Activated T-helper 17 cell treated with anti-CD3 and anti-CD28 coated beads, Interleukin-2, amount 50 U/mL, for 72 hours (primary cell): Measurements from ENCODE around the gene CLPTM1L. TPM values are rescaled to one million over a fixed set of nuclear protein-coding genes. Genes with fewer than 3 reads are reported as not detected.

Experiments
- ATAC-seq: fragments of 150-1000 bp; cut with Tn5 transposase; replicated peaks from 2 replicates; pipeline ENCODE4 v1.10.0; 2021; ENCODE audit warnings: mild to moderate bottlenecking, moderate library complexity
- H3K27ac Mint-ChIP-seq: one replicate; pipeline ENCODE4 v1.8.0; 2022; ENCODE audit warnings: mixed read lengths
- H3K27me3 Mint-ChIP-seq: one replicate; pipeline ENCODE4 v1.8.0; 2022; ENCODE audit warnings: mixed read lengths
- H3K36me3 Mint-ChIP-seq: one replicate; pipeline ENCODE4 v1.8.0; 2022; ENCODE audit warnings: low read depth, mild to moderate bottlenecking, mixed read lengths
- H3K4me1 Mint-ChIP-seq: one replicate; pipeline ENCODE4 v1.8.0; 2022; ENCODE audit warnings: mixed read lengths
- H3K4me3 Mint-ChIP-seq: one replicate; pipeline ENCODE4 v1.8.0; 2022; ENCODE audit warnings: mild to moderate bottlenecking, mixed read lengths
- H3K9me3 Mint-ChIP-seq: one replicate; pipeline ENCODE4 v1.8.0; 2022; ENCODE audit warnings: mixed read lengths
- total RNA-seq, 2 donors: library from RNA; stranded (reverse); gene quantifications; one replicate each; pipeline ENCODE4 v1.2.3, GENCODE V29; 2022

The CLPTM1L gene
- total RNA-seq, 2 donors from 2014 or later, result 42.3 to 118 TPM

DNA sequence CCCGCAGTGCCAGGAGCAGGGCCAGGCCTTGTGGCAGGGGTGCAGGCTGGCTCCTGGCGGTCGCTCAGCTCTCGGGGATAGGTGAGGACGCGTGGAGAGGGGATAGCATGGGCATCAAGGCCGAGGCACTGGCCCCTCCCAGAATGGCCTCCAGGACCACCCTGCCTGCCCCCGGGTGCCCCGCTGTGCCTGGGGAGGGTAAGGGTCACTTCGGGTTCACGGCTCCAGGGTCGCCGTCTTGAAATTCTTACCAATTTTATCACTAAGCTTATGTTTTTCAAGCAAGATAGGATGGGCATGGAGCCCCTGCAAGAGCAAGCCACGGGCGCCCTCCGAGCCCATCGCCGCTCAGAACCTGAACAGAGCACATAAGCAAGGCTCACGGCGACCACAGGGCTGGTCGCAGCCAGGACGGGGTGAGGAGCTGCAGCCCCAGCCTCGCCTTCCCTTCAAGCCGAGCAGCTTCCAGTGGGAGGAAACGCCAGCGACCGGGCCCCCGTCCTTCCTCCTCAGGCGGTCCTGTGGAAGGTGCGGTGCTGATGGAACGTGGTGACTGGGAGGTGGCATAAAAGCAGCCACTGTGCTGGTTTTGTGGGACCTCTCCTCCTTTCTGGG lies 14.2 kb upstream of the CLPTM1L start:
- Mint-ChIP-seq H3K36me3 (no peaks in the 10 kb centered on the region), H3K9me3 (no peaks in the 10 kb centered on the region)
- ATAC-seq, result no peak

DNA sequence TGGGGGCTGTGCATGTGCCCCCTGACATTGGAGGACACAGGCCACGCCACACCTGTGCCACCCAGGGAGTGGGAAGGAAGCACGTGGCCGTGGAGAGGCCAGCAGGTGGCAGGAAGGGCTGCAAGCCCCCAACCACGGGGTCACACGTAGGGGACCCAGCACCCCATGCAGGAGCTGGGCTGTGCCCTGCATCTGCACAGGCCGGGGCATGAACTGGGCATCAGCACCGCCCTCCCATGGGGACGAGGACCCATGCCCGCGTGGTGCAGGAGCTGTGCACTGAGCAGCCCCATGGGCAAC lies 13.8 kb upstream of the CLPTM1L start:
- Mint-ChIP-seq H3K27me3 (peaks cover 9% of the 10 kb centered on the region), H3K27ac (no peak overlapping the region), H3K4me3 (no peak overlapping the region), H3K36me3 (no peaks in the 10 kb centered on the region), H3K4me1 (no peaks in the 10 kb centered on the region), H3K9me3 (no peaks in the 10 kb centered on the region)
- no peak for ATAC-seq

More for the DNA sequence above, 14.2 kb upstream of the CLPTM1L start:
- Mint-ChIP-seq H3K4me1 (no peaks in the 10 kb centered on the region), H3K27ac (no peak overlapping the region), H3K4me3 (no peak overlapping the region), H3K27me3 (peaks cover 12% of the 10 kb centered on the region)

DNA sequence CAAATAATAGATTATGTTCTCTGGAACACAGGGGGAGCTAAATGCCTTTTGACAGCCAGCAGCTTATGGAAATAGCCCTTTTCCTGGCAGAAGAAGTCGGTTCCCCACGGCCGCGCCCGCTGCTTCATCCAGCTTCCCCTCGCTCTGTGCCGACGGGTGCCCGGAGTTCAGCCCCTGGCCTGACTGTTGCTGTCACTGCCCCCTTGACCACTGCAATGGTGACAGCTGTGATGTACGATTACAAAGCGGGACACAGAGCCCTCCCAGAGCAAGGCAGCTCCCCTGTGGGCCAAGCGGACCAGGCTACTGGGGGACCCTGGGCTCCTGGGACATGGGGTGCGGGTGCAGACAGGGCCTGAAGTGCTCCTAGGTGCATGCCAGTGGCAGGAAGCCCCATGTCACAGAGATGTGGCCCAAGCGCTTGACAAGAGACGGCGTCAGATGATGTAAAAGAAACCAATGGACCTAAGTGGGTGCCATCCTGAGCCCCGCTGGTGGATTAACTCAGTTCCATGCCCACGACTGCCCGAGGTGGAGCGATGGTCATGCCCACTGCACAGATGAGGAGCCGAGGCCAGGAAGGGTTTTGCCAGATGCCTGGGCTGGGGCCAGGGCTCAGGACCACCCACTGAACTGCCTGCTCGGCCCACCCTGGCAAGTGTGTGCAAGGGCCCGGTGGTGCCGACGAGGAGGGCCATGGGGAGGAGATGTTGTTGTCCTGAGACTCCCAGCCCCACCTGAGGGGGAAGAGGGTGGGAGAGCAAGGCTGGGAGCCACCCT lies 13.2 kb upstream of the CLPTM1L start:
- no peak for ATAC-seq
- Mint-ChIP-seq H3K27me3 (peaks cover 3% of the 10 kb centered on the region), H3K4me3 (no peak overlapping the region), H3K9me3 (no peaks in the 10 kb centered on the region), H3K36me3 (no peaks in the 10 kb centered on the region), H3K4me1 (no peaks in the 10 kb centered on the region), H3K27ac (no peak overlapping the region)

DNA sequence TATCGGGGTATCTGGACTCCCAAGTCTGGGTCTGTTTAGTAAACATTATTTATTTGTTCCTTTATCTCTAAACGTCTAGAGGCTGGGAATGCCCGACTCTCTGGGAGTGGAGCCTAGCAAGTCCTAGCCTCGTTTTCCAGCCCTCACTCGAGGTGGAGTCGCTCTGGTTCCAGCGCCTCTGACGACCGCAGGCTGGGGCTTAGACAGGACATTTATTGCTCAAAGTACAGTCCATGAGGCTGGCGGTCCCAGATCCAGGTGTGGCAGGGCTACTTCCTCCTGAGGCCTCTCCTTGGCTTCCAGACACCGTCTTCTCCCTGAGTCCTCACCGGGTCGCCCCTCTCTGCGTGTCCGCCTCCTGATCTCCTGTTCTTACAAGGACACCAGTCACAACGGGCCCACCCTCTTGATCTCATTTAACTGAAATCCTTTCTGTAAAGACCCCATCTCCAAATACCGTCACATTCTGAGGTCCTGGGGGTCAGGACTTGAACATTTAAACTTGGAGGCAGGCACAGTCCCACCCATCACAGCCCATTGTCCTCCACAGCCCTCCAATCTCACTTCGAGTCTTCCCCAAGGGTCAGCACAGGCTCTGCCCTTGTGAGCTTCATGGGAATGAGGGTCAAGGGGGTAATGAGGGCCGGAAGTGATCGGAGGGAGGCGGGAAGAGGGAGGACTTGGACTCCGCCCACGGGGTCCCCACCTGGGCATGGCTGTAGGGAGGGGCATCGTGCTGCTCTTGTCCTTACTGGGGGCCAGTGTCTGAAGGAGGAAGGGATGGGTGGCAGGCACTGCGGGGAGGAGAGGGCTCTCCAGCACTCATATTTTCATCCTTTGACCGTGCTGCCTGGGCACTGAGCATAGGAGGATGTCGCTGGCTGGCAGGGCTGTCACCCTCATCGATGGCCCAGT lies 12.2 kb upstream of the CLPTM1L start:
- H3K27me3 Mint-ChIP-seq, result peaks cover 3% of the 10 kb centered on the region
- no peaks in the 10 kb centered on the region for H3K9me3 Mint-ChIP-seq
- H3K36me3 Mint-ChIP-seq, result no peaks in the 10 kb centered on the region
- no peak for ATAC-seq
- H3K4me3 Mint-ChIP-seq, result no peak overlapping the region
- no peaks in the 10 kb centered on the region for H3K4me1 Mint-ChIP-seq
- H3K27ac Mint-ChIP-seq, result no peak overlapping the region

DNA sequence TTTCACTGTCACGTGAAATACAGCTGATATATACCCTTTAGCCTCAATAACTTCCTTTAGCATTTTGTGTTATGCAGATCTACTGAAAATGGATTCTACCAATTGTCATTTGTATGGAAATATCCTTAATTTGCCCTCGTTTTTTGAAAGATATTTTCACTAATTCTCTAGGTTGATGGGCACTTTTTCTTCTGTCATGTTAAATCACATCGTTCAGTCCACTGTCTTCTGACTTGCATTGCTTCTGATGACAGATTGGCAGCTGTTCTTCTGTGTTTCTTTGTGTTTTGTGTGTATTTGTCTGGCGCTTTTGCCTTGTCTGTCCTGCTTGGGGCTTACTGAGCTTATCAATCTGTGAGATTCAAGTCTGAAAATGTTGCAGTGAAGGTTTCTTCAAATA lies 9.7 kb upstream of the CLPTM1L start:
- H3K9me3 Mint-ChIP-seq, result no peaks in the 10 kb centered on the region
- H3K27me3 Mint-ChIP-seq, result peaks cover under 1% of the 10 kb centered on the region
- H3K4me1 Mint-ChIP-seq, result no peaks in the 10 kb centered on the region
- ATAC-seq, result no peak
- no peak overlapping the region for H3K4me3 Mint-ChIP-seq
- no peak overlapping the region for H3K27ac Mint-ChIP-seq
- no peaks in the 10 kb centered on the region for H3K36me3 Mint-ChIP-seq

DNA sequence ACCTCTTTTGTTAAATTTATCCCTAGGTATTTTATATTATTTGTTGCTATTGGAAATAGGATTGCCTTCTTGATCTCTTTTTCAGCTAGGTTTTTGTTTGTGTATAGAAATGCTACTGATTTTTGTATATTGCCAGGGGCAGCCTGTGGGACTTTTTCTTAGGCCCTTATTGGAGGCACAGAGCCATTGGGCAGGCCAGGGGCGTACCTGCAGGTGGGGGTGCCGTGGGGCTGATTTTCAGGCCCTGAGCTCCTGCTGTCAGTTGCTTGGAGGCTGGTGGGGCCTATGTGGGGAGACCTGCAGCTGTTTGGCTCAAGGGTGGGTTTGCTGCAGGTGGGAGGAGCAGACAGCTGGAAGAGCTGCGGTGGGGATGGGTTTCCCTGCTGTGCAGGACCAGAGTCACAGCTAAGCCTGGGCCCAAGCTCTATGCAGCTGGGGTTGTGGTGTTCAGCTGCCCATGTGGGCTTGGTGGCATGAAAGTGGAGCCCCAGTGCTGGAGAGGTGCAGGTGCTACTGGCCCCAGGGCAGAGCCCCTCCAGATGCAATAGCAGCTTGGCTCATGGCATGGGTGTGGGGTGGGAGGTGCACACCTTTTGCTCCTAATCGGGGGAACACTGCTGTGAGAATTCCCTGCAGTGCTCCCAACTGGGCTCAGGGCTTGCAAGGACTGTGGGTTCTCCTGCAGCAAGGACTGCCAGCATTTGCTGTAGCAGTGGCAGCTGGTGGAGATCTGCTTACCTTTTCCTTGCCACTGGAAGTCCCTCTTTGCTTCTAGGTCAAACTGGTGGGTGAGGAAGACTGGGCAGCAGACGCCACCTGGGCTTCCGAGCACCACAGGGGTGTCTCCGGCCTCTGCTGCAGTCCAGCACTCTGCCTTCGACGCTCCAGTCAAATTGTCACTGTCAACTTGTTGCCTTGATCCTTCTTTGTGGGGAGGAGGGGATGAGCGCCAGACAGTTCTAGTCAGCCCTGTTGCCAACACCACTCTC lies 7.6 kb upstream of the CLPTM1L start:
- no peaks in the 10 kb centered on the region for H3K36me3 Mint-ChIP-seq
- no peaks in the 10 kb centered on the region for H3K27me3 Mint-ChIP-seq
- ATAC-seq, result no peak
- H3K27ac Mint-ChIP-seq, result no peak overlapping the region
- H3K9me3 Mint-ChIP-seq, result no peaks in the 10 kb centered on the region
- no peaks in the 10 kb centered on the region for H3K4me1 Mint-ChIP-seq
- no peak overlapping the region for H3K4me3 Mint-ChIP-seq

DNA sequence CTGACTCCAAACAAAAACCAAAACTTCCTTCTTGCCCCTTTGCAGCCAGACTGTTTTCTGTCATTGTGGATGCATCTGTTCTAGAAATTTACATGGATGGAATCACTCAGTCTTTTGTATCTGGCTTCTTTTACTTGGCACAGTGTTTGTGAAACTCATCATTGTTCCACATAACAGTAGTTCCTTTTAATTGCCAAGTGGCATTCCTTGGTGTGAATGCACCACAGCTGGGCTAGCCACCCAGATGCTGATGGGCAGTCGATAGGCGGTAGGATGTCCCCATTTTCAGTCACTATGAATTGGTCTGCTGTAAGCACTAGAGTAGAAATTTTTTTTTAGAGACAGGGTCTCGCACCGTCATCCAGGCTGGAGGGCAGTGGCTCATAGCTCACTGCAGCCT lies 6.3 kb upstream of the CLPTM1L start:
- Mint-ChIP-seq H3K4me1 (no peaks in the 10 kb centered on the region), H3K4me3 (no peak overlapping the region), H3K27ac (no peak overlapping the region), H3K27me3 (no peaks in the 10 kb centered on the region), H3K36me3 (no peaks in the 10 kb centered on the region), H3K9me3 (no peaks in the 10 kb centered on the region)
- no peak for ATAC-seq

DNA sequence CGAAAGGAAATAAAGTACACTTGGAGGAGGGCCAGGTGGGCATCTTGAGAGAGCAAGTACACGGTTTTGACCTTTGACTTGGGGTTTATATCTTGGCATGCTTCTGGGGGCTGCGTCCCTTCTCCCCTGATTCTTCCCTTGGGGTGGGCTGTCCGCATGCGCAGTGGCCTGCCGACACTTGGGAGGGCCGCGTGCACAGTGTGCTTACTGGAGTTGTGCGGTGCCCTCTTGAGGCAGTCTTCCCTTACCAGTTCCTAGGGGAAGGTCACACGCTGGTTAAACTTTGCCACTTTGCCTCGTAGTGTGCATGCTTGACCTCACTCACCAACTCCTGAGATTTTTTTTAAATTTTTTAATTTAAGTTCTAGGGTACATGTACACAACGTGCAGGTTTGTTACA lies 4.3 kb upstream of the CLPTM1L start:
- H3K36me3 Mint-ChIP-seq, result peaks cover under 1% of the 10 kb centered on the region
- H3K4me3 Mint-ChIP-seq, result no peak overlapping the region
- peaks cover under 1% of the 10 kb centered on the region for H3K4me1 Mint-ChIP-seq
- no peaks in the 10 kb centered on the region for H3K27me3 Mint-ChIP-seq
- ATAC-seq, result no peak
- H3K27ac Mint-ChIP-seq, result no peak overlapping the region
- no peaks in the 10 kb centered on the region for H3K9me3 Mint-ChIP-seq

DNA sequence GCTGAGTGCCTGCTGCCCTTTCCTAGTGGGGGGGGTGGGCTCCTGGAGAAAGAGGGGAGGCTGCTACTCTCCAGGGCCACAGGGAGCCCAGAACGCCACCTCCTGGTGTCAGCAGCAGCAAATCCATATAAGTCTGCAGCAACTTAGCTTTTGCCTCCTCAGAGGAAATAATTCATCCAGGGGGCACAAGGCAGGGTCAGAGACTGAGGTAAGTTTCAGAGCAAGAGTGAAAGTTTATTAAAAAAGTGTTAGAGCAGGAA lies 4.0 kb upstream of the CLPTM1L start:
- no peak overlapping the region for H3K4me3 Mint-ChIP-seq
- H3K27me3 Mint-ChIP-seq, result no peaks in the 10 kb centered on the region
- peaks cover 4% of the 10 kb centered on the region for H3K36me3 Mint-ChIP-seq
- no peak overlapping the region for H3K27ac Mint-ChIP-seq
- ATAC-seq, result no peak
- no peaks in the 10 kb centered on the region for H3K9me3 Mint-ChIP-seq
- peaks cover 4% of the 10 kb centered on the region for H3K4me1 Mint-ChIP-seq

DNA sequence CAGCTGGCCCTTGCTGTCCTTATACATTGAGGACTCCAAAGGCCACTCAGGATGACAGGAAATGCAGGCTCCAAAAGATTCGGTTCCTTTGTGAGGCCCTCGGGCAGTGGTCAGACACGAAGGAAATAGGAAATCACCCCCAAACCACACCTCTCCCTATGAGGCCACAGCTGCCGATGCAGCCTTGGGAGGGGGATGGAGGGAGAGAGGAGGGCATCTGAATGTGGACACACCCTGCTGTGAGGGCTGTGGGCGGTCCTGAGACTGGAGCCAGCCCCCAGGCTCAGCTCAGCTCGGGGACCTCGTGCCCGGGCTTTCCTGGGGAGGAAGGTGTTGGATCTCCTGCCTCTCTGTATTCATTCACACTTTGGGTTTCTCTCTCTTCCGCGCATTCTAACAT lies 2.7 kb upstream of the CLPTM1L start:
- ATAC-seq, result no peak
- Mint-ChIP-seq H3K36me3 (peaks cover 15% of the 10 kb centered on the region), H3K9me3 (no peaks in the 10 kb centered on the region), H3K4me1 (peaks cover 12% of the 10 kb centered on the region), H3K4me3 (no peak overlapping the region), H3K27me3 (no peaks in the 10 kb centered on the region), H3K27ac (no peak overlapping the region)

DNA sequence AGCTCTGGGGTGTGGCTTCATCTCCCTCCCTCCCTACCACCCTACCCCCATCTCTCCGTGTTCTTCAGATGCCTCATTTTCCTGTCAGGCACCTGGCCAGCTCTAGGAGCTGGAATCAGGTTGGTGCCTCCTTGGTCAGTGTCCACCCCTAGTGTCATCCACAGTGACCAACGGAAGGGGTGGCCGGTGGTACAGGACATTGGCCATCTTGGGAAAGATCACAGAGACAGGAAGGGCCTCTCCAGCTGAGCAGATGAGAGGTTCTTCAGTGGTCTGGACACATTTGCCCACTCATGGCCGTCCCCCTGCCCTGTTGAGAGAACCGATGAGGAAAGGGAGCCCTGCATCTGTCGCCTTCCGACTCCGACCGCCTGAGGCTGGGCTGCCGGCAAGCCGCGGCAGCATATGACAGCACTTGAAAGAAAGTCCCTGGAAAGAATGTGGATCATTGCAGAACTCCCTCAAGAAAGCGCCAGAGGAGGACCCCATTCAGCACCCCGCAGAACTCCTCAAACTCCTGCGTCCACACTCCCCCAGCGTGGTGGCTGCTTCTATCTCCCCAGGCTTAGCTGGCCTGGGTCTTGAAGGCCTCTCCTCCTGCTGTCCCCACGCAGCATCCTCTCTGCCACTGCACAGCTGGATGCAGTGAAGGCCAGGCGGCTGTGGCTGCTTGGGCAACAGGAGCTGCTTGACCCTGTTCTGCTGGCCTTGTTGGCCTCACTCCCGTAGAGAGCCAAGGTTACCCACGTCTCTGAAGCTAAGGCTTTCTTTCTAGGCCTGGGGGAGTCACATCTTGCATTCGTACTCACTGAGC lies 1.9 kb upstream of the CLPTM1L start:
- peak overlapping the region; percentile 70 for H3K4me3 Mint-ChIP-seq
- H3K9me3 Mint-ChIP-seq, result no peaks in the 10 kb centered on the region
- peaks cover 12% of the 10 kb centered on the region for H3K4me1 Mint-ChIP-seq
- H3K27ac Mint-ChIP-seq, result no peak overlapping the region
- no peaks in the 10 kb centered on the region for H3K27me3 Mint-ChIP-seq
- H3K36me3 Mint-ChIP-seq, result peaks cover 23% of the 10 kb centered on the region
- no peak for ATAC-seq

DNA sequence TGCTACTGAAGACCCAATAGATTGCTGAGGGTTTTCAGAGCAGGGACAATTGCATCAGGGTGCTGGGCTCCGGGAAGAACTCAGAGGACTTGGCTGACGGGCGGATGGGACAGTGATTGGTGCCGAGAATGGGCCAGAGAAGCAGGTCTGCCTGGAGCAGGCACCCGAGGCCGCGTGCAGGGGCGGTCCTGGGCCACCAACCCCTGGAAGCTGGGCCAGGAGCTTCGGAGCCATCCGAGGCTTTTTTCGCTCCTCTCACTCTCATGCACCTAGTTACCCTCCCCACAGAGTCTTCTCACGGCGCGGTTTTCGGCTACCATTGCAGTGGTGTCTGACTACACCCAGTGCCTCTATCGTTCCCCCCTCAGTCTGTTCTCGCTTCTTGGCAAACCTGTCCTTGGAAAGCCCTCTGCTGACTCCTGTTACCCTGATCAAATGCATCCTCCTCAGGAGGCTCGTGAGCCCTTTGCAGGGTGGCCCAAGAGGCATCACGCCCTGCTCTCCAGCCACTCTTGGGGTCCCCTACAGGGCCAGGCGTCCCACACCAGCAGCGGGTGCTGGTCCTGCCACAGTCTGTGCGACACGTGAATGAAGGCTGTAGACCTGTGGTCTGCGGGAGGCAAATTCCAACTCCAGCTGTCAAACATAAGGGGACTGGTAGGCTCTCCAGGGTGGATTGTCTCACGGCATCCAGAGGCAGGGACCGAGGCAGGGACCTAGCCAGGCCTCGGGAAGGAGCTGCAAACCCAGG lies 1.2 kb upstream of the CLPTM1L start:
- Mint-ChIP-seq H3K27me3 (no peaks in the 10 kb centered on the region), H3K36me3 (peaks cover 30% of the 10 kb centered on the region), H3K4me1 (peaks cover 12% of the 10 kb centered on the region), H3K4me3 (peak overlapping the region; percentile 70), H3K27ac (peak overlapping the region; percentile 73), H3K9me3 (no peaks in the 10 kb centered on the region)
- ATAC-seq, result no peak
